Activated CD8-positive, alpha-beta memory T cell treated with anti-CD3 and anti-CD28 coated beads for 1 hour (primary cell): ENCODE results near the gene FOXN1.
"Not testable (repeated sequence)": the region's sequence is repeated elsewhere in the genome, so short reads cannot be mapped to it uniquely, and the experiment has no call there.

Experiments used
- DNase-seq, 2 donors: peaks; one replicate each; pipeline ENCODE4 v3.0.0-alpha.2; 2020; ENCODE audit warnings: low read depth in 1 of 2; ENCODE audit errors: extremely low read depth in 1 of 2

Gene FOXN1

GRCh38 chr17:28499684-28500357 is 6.3 kb upstream of the FOXN1 start:
- no peak for DNase-seq

- DNase-seq: no peak
These were observed 5.3 kb upstream of the FOXN1 start for GRCh38 chr17:28500712-28501379.

GRCh38 chr17:28501421-28502284 is 4.5 kb upstream of the FOXN1 start:
- DNase-seq: no peak

GRCh38 chr17:28503420-28503819 is 2.7 kb upstream of the FOXN1 start:
- no peak for DNase-seq

- DNase-seq: no peak
These were observed 777 bp downstream of the FOXN1 start for GRCh38 chr17:28506763-28507487.

GRCh38 chr17:28507567-28508203 is 1.5 kb downstream of the FOXN1 start:
- no peak for DNase-seq

GRCh38 chr17:28508211-28508724 is 2.1 kb downstream of the FOXN1 start:
- DNase-seq: no peak

GRCh38 chr17:28509789-28510188 is 3.6 kb downstream of the FOXN1 start:
- no peak for DNase-seq

- no peak for DNase-seq
These were observed 5.8 kb downstream of the FOXN1 start for GRCh38 chr17:28511858-28512461.

- DNase-seq: no peak
These were observed 7.3 kb downstream of the FOXN1 start for GRCh38 chr17:28513476-28513875.

- no peak for DNase-seq
These were observed 8.4 kb downstream of the FOXN1 start for GRCh38 chr17:28514561-28515002.

GRCh38 chr17:28515518-28515917 is 9.4 kb downstream of the FOXN1 start:
- DNase-seq: no peak

- no peak for DNase-seq
These were observed 12.0 kb downstream of the FOXN1 start for GRCh38 chr17:28518132-28518531.

- DNase-seq: no peak
These were observed 12.4 kb downstream of the FOXN1 start for GRCh38 chr17:28518578-28518977.

GRCh38 chr17:28519236-28519635 is 13.1 kb downstream of the FOXN1 start:
- DNase-seq: no peak

GRCh38 chr17:28520687-28521086 is 14.5 kb downstream of the FOXN1 start:
- DNase-seq: no peak

- no peak for DNase-seq
These were observed 15.3 kb downstream of the FOXN1 start for GRCh38 chr17:28521311-28522085.

- DNase-seq: not testable (repeated sequence)
These were observed 16.1 kb downstream of the FOXN1 start for GRCh38 chr17:28522281-28522680.

- no peak for DNase-seq
These were observed 17.0 kb downstream of the FOXN1 start for GRCh38 chr17:28523186-28523585.
